DOHH2 (cell line): ENCODE data around the gene BTBD10.

Source experiments
- CTCF ChIP-seq: fragments of 200-600 bp; sonication (generic); IDR thresholded peaks from one replicate; pipeline ENCODE4 v1.5.1; 2014; ENCODE audit warnings: antibody characterized with exemption, mild to moderate bottlenecking, low read depth, low read length; ENCODE audit not compliant: poor library complexity, severe bottlenecking
- EZH2phosphoT487 ChIP-seq: fragments of 200-600 bp; sonication (generic); IDR thresholded peaks from 2 replicates; pipeline ENCODE4 v1.6.1; 2017; ENCODE audit warnings: borderline replicate concordance, mild to moderate bottlenecking, antibody characterized with exemption, low read length, moderate library complexity, mixed read lengths

DNA sequence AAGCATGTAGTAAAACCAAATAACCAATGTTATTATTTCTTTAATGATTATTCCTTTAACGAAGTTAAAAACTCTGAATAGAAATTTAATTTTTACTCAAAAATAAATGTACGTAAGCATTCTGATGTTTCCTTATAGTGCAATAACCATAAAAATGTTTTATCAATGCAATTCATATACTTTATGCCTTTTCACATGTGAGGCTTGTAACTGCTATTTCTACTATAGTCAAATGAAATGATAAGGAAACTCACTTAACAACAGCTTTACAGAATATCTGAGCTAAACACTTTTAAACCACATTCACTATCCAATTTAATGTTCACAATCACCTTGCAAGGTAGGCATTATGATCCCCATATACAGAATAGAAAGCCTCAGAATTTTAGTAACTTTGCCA lies 17.4 kb downstream of the BTBD10 start:
- TF ChIP-seq CTCF: no peak
- TF ChIP-seq EZH2phosphoT487: no peak
